RWPE1 (cell line): ENCODE results near the gene UBE2N.
A peak's percentile ranks its signal among the peaks of the same experiment; 100 is the strongest.
"Not testable (repeated sequence)": the region's sequence is repeated elsewhere in the genome, so short reads cannot be mapped to it uniquely, and the experiment has no call there.

Experiments
- CTCF ChIA-PET: fragments of 350-600 bp; sonication (Branson Sonifier 250); formaldehyde crosslinking; extraction: SDS; loops from one replicate; lab custom pipeline; 2021; lab: Yijun Ruan, JAX
- POLR2A ChIA-PET: fragments of 400-600 bp; formaldehyde crosslinking; extraction: SDS; loops from one replicate; lab custom pipeline; 2020; ENCODE audit warnings: antibody characterized with exemption; ENCODE audit not compliant: low non-redundant PET; lab: Yijun Ruan, JAX
- DNase-seq: peaks from one replicate; pipeline ENCODE4 v3.0.0; 2012; ENCODE audit warnings: low spot score
- H3K27ac ChIP-seq: fragments of 450-650 bp; 2 replicates; pipeline ENCODE4 v1.5.1; 2017
- TF ChIP-seq, protein P1 (sequence below): fragments of 450-650 bp; conservative IDR thresholded peaks from 2 replicates; pipeline ENCODE4 v1.5.1; 2017; ENCODE audit warnings: low read depth, mild to moderate bottlenecking

The UBE2N gene

GRCh38 chr12:93438266-93439050 lies 3.3 kb downstream of the UBE2N start:
- ChIA-PET CTCF (no interaction called here), POLR2A (no interaction called here)
- TF ChIP-seq, protein P1, sequence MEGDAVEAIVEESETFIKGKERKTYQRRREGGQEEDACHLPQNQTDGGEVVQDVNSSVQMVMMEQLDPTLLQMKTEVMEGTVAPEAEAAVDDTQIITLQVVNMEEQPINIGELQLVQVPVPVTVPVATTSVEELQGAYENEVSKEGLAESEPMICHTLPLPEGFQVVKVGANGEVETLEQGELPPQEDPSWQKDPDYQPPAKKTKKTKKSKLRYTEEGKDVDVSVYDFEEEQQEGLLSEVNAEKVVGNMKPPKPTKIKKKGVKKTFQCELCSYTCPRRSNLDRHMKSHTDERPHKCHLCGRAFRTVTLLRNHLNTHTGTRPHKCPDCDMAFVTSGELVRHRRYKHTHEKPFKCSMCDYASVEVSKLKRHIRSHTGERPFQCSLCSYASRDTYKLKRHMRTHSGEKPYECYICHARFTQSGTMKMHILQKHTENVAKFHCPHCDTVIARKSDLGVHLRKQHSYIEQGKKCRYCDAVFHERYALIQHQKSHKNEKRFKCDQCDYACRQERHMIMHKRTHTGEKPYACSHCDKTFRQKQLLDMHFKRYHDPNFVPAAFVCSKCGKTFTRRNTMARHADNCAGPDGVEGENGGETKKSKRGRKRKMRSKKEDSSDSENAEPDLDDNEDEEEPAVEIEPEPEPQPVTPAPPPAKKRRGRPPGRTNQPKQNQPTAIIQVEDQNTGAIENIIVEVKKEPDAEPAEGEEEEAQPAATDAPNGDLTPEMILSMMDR = no peak
- no peak for DNase-seq
- no peak overlapping the region for H3K27ac ChIP-seq

GRCh38 chr12:93434256-93434865 lies 7.4 kb downstream of the UBE2N start:
- TF ChIP-seq, protein P1 = no peak
- DNase-seq = no peak
- ChIA-PET CTCF (no interaction called here), POLR2A (no interaction called here)
- H3K27ac ChIP-seq = peak overlapping the region; percentile 34; the same call in 1 of the 2 replicates

DNA sequence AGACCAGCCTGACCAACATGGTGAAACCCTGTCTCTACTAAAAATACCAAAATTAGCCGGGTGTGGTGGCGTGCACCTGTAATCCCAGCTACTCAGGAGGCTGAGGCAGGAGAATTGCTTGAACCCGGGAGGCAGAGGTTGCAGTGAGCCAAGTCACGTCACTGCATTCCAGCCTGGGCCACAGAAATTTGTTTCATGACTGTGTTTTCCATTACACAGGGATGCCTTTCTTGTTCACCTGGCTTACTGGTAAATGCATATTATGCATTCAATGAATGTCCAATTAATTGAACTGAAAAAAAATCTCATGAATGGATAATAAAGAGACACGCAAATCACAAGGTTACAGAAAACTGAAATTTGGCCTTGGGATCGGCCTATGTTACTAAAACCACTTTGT lies 9.7 kb downstream of the UBE2N start:
- CTCF ChIA-PET = interaction anchor here (0.6 to 0.7 kb wide), 2 partner anchors 449 to 702 kb away, joined by 3 read pairs; no protein-coding TSS in a partner anchor
- DNase-seq, H3K27ac ChIP-seq, POLR2A ChIA-PET: not testable (repeated sequence)

- TF ChIP-seq, protein P1 = no peak
- ChIA-PET CTCF (no interaction called here), POLR2A (no interaction called here)
- DNase-seq = no peak
- H3K27ac ChIP-seq = no peak overlapping the region
Observed at GRCh38 chr12:93430280-93430679, 11.5 kb downstream of the UBE2N start.

- ChIA-PET POLR2A (no interaction called here), CTCF (interaction anchor here (0.7 kb wide), 1 partner anchor 336 kb away, joined by 3 read pairs; no protein-coding TSS in a partner anchor)
- TF ChIP-seq, protein P1 = no peak
- DNase-seq = no peak
- no peak overlapping the region for H3K27ac ChIP-seq
Observed at GRCh38 chr12:93429852-93430251, 11.9 kb downstream of the UBE2N start.

GRCh38 chr12:93429448-93429847 lies 12.3 kb downstream of the UBE2N start:
- TF ChIP-seq, protein P1 = no peak
- no peak overlapping the region for H3K27ac ChIP-seq
- no peak for DNase-seq
- ChIA-PET POLR2A (no interaction called here), CTCF (interaction anchor here (0.7 kb wide), 1 partner anchor 337 kb away, joined by 3 read pairs; no protein-coding TSS in a partner anchor)
